ENCODE data around the gene KRTDAP. TPM values are rescaled to one million over a fixed set of nuclear protein-coding genes. Genes with fewer than 3 reads are reported as not detected.

Gene KRTDAP
- total RNA-seq, 1 donor from 2014 or later = not detected

GRCh38 chr19:35507561-35507960 lies 17.3 kb upstream of the KRTDAP start:
- DNase-seq = no peak
- Histone ChIP-seq H3K4me3 (no peak overlapping the region), H3K27ac (replicated peaks) (no peak overlapping the region), H3K9me3 (replicated peaks) (no peaks in the 10 kb centered on the region), H3K36me3 (no peaks in the 10 kb centered on the region), H3K27me3 (ENCODE audit: low read depth) (peaks cover 64% of the 10 kb centered on the region), H3K4me1 (peaks cover 20% of the 10 kb centered on the region)
- intact Hi-C loops (cut with micrococcal nuclease) = no loop called here
- no peak for TF ChIP-seq CTCF (IDR thresholded peaks at IDR 0.05; ENCODE audit: borderline replicate concordance)

- H3K36me3 ChIP-seq = no peaks in the 10 kb centered on the region
- no peak for TF ChIP-seq CTCF (IDR thresholded peaks at IDR 0.05; ENCODE audit: borderline replicate concordance)
- H3K4me1 ChIP-seq = peaks cover 20% of the 10 kb centered on the region
- H3K27ac ChIP-seq (replicated peaks) = no peak overlapping the region
- no peaks in the 10 kb centered on the region for H3K9me3 ChIP-seq (replicated peaks)
- peaks cover 49% of the 10 kb centered on the region for H3K27me3 ChIP-seq (ENCODE audit: low read depth)
- no peak overlapping the region for H3K4me3 ChIP-seq
- intact Hi-C loops (cut with micrococcal nuclease) = no loop called here
- no peak for DNase-seq
These were observed 15.7 kb upstream of the KRTDAP start for GRCh38 chr19:35506011-35506410.

- no peak for TF ChIP-seq CTCF (IDR thresholded peaks at IDR 0.05; ENCODE audit: borderline replicate concordance)
- no peak overlapping the region for H3K27ac ChIP-seq (replicated peaks)
- intact Hi-C loops (cut with micrococcal nuclease) = no loop called here
- no peaks in the 10 kb centered on the region for H3K9me3 ChIP-seq (replicated peaks)
- no peaks in the 10 kb centered on the region for H3K36me3 ChIP-seq
- peaks cover 23% of the 10 kb centered on the region for H3K27me3 ChIP-seq (ENCODE audit: low read depth)
- H3K4me3 ChIP-seq = no peak overlapping the region
- DNase-seq = no peak
- peaks cover 7% of the 10 kb centered on the region for H3K4me1 ChIP-seq
These were observed 12.5 kb upstream of the KRTDAP start for GRCh38 chr19:35502751-35503150.

- Histone ChIP-seq H3K4me1 (peaks cover 7% of the 10 kb centered on the region), H3K27ac (replicated peaks) (no peak overlapping the region), H3K27me3 (ENCODE audit: low read depth) (peaks cover 12% of the 10 kb centered on the region), H3K9me3 (replicated peaks) (no peaks in the 10 kb centered on the region), H3K4me3 (no peak overlapping the region), H3K36me3 (no peaks in the 10 kb centered on the region)
- TF ChIP-seq CTCF (IDR thresholded peaks at IDR 0.05; ENCODE audit: borderline replicate concordance) = no peak
- intact Hi-C loops (cut with micrococcal nuclease) = no loop called here
- DNase-seq = no peak
These were observed 11.4 kb upstream of the KRTDAP start for GRCh38 chr19:35501684-35502083.

GRCh38 chr19:35500611-35501010 lies 10.3 kb upstream of the KRTDAP start:
- Histone ChIP-seq H3K27me3 (ENCODE audit: low read depth) (peaks cover 1% of the 10 kb centered on the region), H3K4me3 (no peak overlapping the region), H3K4me1 (peaks cover 8% of the 10 kb centered on the region), H3K9me3 (replicated peaks) (no peaks in the 10 kb centered on the region), H3K36me3 (no peaks in the 10 kb centered on the region), H3K27ac (replicated peaks) (no peak overlapping the region)
- no peak for DNase-seq
- intact Hi-C loops (cut with micrococcal nuclease) = no loop called here
- TF ChIP-seq CTCF (IDR thresholded peaks at IDR 0.05; ENCODE audit: borderline replicate concordance) = no peak

Data from left ventricle myocardium inferior (tissue), 1 donor.